GM19455 (cell line): Measurements from ENCODE around the gene KRT8.

ENCODE experiments used
- ATAC-seq: cut with Tn5 transposase; IDR thresholded peaks from one replicate; pipeline ENCODE4 v1.9.1; 2021; ENCODE audit not compliant: unreplicated experiment

The KRT8 gene

GRCh38 chr12:52848661-52849255 lies 56.1 kb downstream of the KRT8 start, which contains the start of gene KRT78:
TSS of gene KRT78 (minus strand) at chr12:52848994. CDS start at chr12:52848930, 64 bp downstream.
- no peak for ATAC-seq

GRCh38 chr12:52847335-52848102 lies 57.4 kb downstream of the KRT8 start:
- no peak for ATAC-seq
